GM18507 (cell line): ENCODE measurements around the gene TTC23L.
"Not testable (repeated sequence)": the region's sequence is repeated elsewhere in the genome, so short reads cannot be mapped to it uniquely, and the experiment has no call there.

Experiments used
- DNase-seq: peaks from one replicate; pipeline ENCODE4 v3.0.0; 2011; ENCODE audit warnings: low read depth; ENCODE audit not compliant: insufficient read length; ENCODE audit errors: extremely low spot score
- FAIRE-seq: peaks from 2 replicates; lab custom pipeline; 2011; peaks lifted over from hg19 to GRCh38; lab: Jason Lieb, UNC

TTC23L gene

DNA sequence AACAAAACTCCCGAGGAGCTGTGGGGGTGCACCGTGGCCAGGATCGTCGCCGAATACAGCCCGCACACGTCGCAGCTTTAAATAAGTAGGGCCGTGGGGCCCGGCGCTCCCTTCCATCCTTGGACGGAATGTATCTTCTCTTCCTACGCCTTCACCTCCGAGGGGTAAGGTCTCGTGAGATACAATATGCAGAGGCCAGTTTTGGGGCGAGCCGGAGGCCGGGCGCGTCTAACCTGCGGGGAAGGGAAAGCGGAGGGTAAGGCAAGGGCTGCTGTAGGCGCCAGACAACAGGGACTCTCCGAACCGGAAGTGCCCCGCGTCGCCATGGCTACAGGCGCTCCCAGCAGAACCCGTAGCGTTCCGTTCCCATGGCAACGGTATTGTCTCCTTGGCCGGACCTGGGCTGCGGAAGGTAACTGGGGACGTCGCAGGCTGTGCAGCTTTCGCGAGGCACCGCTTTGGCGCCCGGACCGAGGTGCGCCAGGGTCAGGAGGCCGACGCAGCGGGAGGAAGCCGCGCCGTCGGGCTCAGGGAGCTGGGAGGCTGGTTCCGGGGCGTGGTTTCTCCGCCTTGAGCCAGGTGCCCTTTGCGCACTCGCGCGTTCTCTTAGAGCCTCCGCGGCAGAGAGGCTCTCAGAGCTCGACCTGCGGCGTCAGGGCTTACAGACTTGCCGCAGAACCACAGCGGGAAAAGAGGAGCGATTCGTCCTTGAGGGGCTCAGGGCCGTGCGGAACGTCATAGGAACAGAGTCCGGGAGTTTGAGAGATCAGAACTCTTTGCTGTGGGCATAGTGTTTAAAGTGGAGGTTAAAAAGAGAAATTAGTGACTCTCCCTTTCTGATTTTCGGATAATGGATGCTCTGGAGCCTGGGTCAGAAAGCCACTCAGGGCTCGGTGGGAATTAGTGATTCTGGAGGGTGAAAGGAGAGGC is at the start of gene TTC23L:
TSS of gene TTC23L (plus strand) at position 380 of the 930 bp plus-strand sequence. CDS start 1,508 bp downstream, outside the sequence.
- FAIRE-seq (peak; percentile 82), DNase-seq (peak; percentile 83)

DNA sequence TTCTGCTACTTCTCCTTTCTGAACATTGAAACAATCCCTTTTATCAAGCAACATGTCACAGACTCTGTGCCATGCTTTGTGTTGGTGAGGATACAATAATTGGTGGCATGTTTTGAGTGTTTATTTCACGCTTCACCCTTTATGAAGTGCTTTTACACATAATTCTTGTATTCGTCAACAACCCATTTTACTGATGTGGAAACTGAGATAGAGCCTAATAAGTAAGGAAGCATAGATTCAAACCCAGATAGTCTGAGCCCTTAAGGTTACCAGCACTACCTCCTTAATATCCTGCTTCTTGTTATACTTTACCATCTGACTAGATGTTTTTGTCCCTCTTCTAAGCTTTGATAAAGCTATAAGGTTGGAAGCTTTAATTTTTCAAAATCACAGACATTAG is 49.3 kb upstream of the TTC23L start:
- no peak for FAIRE-seq
- no peak for DNase-seq

GRCh38 chr5:34790069-34790468 is 48.9 kb upstream of the TTC23L start:
- DNase-seq = no peak
- FAIRE-seq = no peak

DNA sequence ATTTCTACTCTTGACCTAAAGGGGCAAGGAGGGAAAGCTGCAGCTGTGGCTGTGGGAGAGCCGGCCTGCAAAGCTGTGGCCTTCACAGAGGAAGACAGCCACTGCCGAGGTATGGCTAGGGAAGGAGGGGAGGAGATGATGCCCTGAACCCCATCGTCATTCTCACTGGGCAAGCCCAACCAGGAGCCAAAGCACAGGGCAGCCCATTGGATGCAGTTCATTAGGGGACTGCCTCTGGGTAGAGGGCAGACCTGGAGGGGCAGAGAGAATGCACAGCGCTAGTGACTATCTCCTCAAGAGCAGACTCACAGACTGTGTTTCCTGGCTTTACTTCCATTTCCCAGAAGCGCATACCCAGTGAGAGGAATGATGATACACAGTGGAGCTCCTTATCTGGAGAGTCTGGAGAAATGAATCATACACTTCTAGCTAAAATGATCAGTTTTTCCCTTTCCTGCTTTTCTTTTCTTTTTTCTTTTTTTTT is 47.2 kb upstream of the TTC23L start:
- no peak for FAIRE-seq

GRCh38 chr5:34802834-34803563 is 36.0 kb upstream of the TTC23L start:
- DNase-seq (no peak), FAIRE-seq (no peak)

More for the DNA sequence above, 47.2 kb upstream of the TTC23L start:
- no peak for DNase-seq

DNA sequence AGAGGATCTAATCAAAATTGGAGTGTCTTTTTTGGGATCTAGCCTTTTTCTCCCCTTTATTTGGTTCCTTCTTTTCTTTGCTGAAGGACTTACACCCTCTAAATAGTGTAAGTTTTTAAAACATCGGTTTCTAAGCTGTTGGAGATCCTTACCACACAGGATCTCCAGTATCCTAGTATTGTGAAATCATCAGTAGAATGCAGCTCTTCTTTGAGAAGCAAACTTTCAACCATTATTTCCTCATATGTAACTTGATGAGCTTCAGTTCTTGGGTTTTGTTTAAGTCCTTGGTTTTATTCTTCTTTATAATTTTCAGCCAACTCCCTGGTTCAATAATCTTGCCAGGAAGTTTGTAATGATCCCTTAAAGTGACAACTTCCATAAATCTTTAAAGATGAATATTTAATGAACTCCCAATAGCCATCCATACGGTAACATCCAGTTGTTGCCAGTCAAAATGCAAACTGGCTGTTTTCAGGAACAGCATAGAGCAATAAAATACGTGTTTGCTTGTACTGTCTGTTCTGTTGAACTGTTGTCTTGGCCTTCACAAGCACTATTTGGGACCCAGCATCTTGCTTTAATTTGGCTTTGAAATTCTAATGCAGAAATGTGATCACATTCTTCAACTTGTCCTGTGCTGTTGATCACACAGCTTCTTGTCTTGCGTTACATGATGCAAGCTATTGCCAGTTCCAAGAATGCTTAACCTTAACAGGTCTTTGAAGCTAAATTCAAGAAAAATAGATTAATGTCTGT is 34.8 kb upstream of the TTC23L start:
- no peak for DNase-seq
- no peak for FAIRE-seq

GRCh38 chr5:34804913-34805312 is 34.1 kb upstream of the TTC23L start:
- no peak for FAIRE-seq
- DNase-seq = no peak

GRCh38 chr5:34806532-34806931 is 32.4 kb upstream of the TTC23L start:
- FAIRE-seq = no peak
- no peak for DNase-seq

DNA sequence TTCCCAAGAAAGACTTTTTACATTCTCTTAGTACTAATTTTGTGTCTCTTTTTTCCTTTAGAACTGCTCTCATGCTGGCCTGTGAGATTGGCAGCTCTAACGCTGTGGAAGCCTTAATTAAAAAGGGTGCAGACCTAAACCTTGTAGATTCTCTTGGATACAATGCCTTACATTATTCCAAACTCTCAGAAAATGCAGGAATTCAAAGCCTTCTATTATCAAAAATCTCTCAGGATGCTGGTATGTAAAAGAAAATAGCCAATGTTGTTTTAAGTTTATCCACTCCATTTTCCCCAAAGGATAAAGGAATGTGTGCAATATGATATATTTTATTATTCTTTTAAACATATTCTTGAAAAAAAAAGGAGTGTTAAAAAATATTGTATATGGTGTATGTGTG is 27.3 kb upstream of the TTC23L start:
- no peak for DNase-seq
- no peak for FAIRE-seq

GRCh38 chr5:34813509-34813908 is 25.5 kb upstream of the TTC23L start:
- FAIRE-seq (no peak), DNase-seq (no peak)

- DNase-seq = no peak
- FAIRE-seq = no peak
Observed at GRCh38 chr5:34817558-34818351, 21.2 kb upstream of the TTC23L start.

- no peak for FAIRE-seq
Observed at GRCh38 chr5:34818717-34819116, 20.2 kb upstream of the TTC23L start.

DNA sequence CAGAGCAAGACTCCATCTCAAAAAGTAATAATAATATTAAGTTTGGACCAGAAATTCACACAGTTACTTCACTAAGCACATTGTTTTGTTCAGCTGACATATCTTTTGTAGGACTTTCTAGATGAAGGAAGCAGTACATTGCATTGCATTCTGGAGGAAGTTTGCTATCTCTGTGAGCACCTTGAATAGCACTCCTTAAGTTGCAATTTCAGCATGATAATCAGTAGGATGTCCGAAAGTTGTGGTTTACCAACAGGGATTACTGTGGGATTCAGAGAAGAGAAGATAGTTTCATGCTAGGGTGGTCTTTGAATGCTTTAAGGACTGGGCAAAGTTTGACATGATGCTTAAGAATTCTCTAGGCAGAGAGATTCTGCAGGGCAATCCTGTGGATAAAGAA is 18.4 kb upstream of the TTC23L start:
- DNase-seq = no peak
- no peak for FAIRE-seq

More at GRCh38 chr5:34818717-34819116, 20.2 kb upstream of the TTC23L start:
- DNase-seq = no peak

DNA sequence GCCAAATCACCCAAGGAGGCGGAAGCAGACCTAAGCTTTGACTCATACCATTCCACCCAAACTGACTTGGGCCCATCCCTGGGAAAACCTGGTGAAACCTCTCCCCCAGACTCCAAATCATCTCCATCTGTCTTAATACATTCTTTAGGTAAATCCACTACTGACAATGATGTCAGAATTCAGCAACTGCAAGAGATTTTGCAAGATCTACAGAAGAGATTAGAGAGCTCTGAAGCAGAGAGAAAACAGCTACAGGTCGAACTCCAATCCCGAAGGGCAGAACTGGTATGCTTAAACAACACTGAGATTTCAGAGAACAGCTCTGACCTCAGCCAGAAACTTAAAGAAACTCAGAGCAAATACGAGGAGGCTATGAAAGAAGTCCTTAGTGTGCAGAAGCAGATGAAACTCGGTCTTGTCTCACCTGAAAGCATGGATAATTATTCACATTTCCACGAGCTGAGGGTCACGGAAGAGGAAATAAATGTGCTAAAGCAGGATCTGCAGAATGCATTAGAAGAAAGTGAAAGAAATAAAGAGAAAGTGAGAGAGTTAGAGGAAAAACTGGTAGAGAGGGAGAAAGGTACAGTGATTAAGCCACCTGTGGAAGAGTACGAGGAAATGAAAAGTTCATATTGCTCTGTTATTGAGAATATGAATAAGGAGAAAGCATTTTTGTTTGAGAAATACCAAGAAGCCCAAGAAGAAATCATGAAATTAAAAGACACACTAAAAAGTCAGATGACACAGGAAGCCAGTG is 15.8 kb upstream of the TTC23L start:
- DNase-seq (no peak), FAIRE-seq (no peak)

- FAIRE-seq = no peak
- no peak for DNase-seq
Observed at GRCh38 chr5:34826347-34826746, 12.6 kb upstream of the TTC23L start.

DNA sequence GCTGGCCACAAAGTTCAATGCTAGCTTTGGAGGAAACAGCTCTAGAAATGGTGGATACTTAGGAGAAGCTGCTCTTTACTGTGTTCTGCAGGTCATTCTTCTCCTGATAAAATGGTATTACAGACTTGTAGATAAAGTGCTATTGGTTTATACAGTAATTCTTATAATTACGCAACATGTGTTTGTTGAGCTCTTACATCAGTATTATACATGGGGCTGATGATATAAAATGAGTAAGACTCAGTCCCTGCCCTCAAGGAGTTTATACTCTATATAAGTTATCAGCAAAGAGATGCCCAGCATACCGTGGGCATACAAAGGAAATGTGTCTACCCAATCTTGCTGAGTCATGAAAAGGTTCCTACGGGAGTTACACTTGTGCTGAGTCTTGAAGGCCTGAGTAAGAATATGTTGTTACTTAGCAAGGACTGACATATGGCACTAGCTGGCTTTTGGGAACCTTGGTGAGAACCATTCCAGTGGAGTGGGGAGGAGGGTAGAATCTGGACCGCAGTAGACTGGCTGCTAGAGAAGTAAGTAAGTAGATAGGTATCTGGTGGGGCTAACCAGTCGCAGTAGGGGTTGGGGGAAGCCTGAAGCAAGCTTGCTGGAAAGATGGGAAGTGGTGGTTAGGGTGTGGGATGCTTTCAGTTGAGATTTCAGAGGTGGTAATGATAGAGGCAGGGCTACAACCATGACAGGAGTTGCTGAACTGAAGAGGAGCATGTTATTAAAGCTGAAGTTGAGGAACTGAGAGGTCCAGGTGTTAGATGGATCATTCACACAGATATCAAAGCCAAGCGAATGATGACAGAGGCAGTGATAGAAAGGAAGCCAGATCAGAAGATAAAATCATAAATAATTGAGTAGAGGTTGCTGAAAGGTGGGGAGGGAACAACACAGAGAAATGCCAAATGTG is 11.1 kb upstream of the TTC23L start:
- no peak for FAIRE-seq
- DNase-seq = no peak

- not testable (repeated sequence) for DNase-seq, FAIRE-seq
Observed at GRCh38 chr5:34830827-34831226, 8.1 kb upstream of the TTC23L start.
